ENCODE measurements around the gene PNCK.

The PNCK gene

GRCh38 chrX:153623310-153624029 lies 50.1 kb downstream of the PNCK start:
- no peak for ATAC-seq
- TF ChIP-seq TCF4 (CRISPR knock-in tag; IDR thresholded peaks at IDR 0.05; ENCODE audit: borderline replicate concordance) (no peak), OSR1 (CRISPR knock-in tag; IDR thresholded peaks at IDR 0.05) (no peak), ZFP3 (CRISPR knock-in tag; IDR thresholded peaks at IDR 0.05) (no peak), ZNF565 (CRISPR knock-in tag; conservative IDR thresholded peaks at IDR 0.05; ENCODE audit: low read depth) (no peak), ZNF70 (CRISPR knock-in tag; IDR thresholded peaks at IDR 0.05) (no peak), PPARA (CRISPR knock-in tag; IDR thresholded peaks at IDR 0.05; ENCODE audit: borderline replicate concordance) (no peak), CSDC2 (CRISPR knock-in tag; IDR thresholded peaks at IDR 0.05) (no peak), BACH2 (CRISPR knock-in tag; IDR thresholded peaks at IDR 0.05; ENCODE audit: borderline replicate concordance) (no peak), GLIS3 (CRISPR knock-in tag; IDR thresholded peaks at IDR 0.05) (no peak), TSHZ2 (CRISPR knock-in tag; IDR thresholded peaks at IDR 0.05) (no peak), ZC3H10 (CRISPR knock-in tag; IDR thresholded peaks at IDR 0.05) (no peak)

GRCh38 chrX:153622661-153623309 lies 50.8 kb downstream of the PNCK start:
- no peak for ATAC-seq
- TF ChIP-seq BACH2 (CRISPR knock-in tag; IDR thresholded peaks at IDR 0.05; ENCODE audit: borderline replicate concordance) (no peak), PPARA (CRISPR knock-in tag; IDR thresholded peaks at IDR 0.05; ENCODE audit: borderline replicate concordance) (no peak), ZNF8 (CRISPR knock-in tag; IDR thresholded peaks at IDR 0.05) (no peak), SNAI2 (CRISPR knock-in tag; IDR thresholded peaks at IDR 0.05) (no peak), CSRNP3 (CRISPR knock-in tag; IDR thresholded peaks at IDR 0.05) (no peak), TOX (CRISPR knock-in tag; IDR thresholded peaks at IDR 0.05; ENCODE audit: borderline replicate concordance) (no peak), GLIS3 (CRISPR knock-in tag; IDR thresholded peaks at IDR 0.05) (no peak), ZFP3 (CRISPR knock-in tag; IDR thresholded peaks at IDR 0.05) (no peak), RARB (CRISPR knock-in tag; IDR thresholded peaks at IDR 0.05) (no peak), ZC3H10 (CRISPR knock-in tag; IDR thresholded peaks at IDR 0.05) (no peak), ESRRG (CRISPR knock-in tag; IDR thresholded peaks at IDR 0.05) (no peak), PATZ1 (CRISPR knock-in tag; IDR thresholded peaks at IDR 0.05; ENCODE audit: borderline replicate concordance) (no peak), POU6F1 (CRISPR knock-in tag; IDR thresholded peaks at IDR 0.05; ENCODE audit: borderline replicate concordance, low read depth) (no peak), TSHZ2 (CRISPR knock-in tag; IDR thresholded peaks at IDR 0.05) (no peak)
